Lower lobe of right lung (tissue), 2 donors: ENCODE data around the gene ENSA. TPM values are rescaled to one million over a fixed set of nuclear protein-coding genes. Genes with fewer than 3 reads are reported as not detected.
A peak's percentile ranks its signal among the peaks of the same experiment; 100 is the strongest.

ENCODE experiments used
- ATAC-seq, 2 donors: fragments of 200-7000 bp; cut with Tn5 transposase; one replicate each; pipeline ENCODE4 v1.9.1; 2020 to 2022; ENCODE audit warnings: mild to moderate bottlenecking in 2 of 2, moderate library complexity in 2 of 2
- DNase-seq: peaks from one replicate; pipeline ENCODE4 v3.0.0-alpha.2; 2020
- H3K27ac ChIP-seq: fragments of 200-600 bp; one replicate; pipeline ENCODE4 v1.8.0; 2022
- H3K27me3 ChIP-seq: fragments of 200-600 bp; one replicate; pipeline ENCODE4 v1.8.0; 2022; ENCODE audit warnings: low read depth
- H3K36me3 ChIP-seq: fragments of 200-600 bp; one replicate; pipeline ENCODE4 v1.8.0; 2022; ENCODE audit warnings: mild to moderate bottlenecking
- H3K4me1 ChIP-seq: fragments of 200-600 bp; one replicate; pipeline ENCODE4 v1.8.0; 2022
- H3K4me3 ChIP-seq: fragments of 200-600 bp; one replicate; pipeline ENCODE4 v1.8.0; 2022; ENCODE audit warnings: mild to moderate bottlenecking
- H3K9me3 ChIP-seq: fragments of 200-600 bp; one replicate; pipeline ENCODE4 v1.8.0; 2022
- CTCF ChIP-seq: fragments of 200-600 bp; IDR thresholded peaks from one replicate; pipeline ENCODE4 v1.8.0; 2022; ENCODE audit warnings: antibody characterized with exemption, mild to moderate bottlenecking
- intact Hi-C: fragments of 100-400 bp; cut with DNase I; formaldehyde crosslinking; loops from one replicate; pipeline ENCODE4 v1.11.0; 2022
- long read RNA-seq: library from polyadenylated mRNA; unstranded; transcript quantifications from one replicate; pipeline ENCODE4 v2.0.0, GENCODE V29; 2021
- total RNA-seq: library from RNA; stranded (reverse); fragmentation: NEBNext Ultra II Directional; extraction: Animal tissue kit (Norgen Biotek cat#: 25700); gene quantifications from one replicate; pipeline ENCODE4 v1.2.1, GENCODE V29; 2021
- donor health status: DM: no; HTN: yes; CAD: no; lungs with severe emphysema.

The ENSA gene
- total RNA-seq, result 172 TPM
- long read RNA-seq, transcript ENSA-208 (4 exons, 2,085 nt), result minor isoform, 28 of 97 reads
- long read RNA-seq, transcript ENSA-201 (3 exons, 2,818 nt), result major isoform, 37 of 97 reads
- long read RNA-seq, partial matches to known transcripts, result 1 of 97 reads
- long read RNA-seq, other reads (novel, unspliced or antisense), result 23 of 97 reads

- no peaks in the 10 kb centered on the region for H3K9me3 ChIP-seq
- H3K4me3 ChIP-seq, result peak within 1 kb of the TSS; percentile 75
- intact Hi-C loops, result loop anchor here (10.0 kb wide), 1 partner anchor 55 kb away; the partner anchor contains the start of gene MCL1
- peaks cover 21% of the 10 kb centered on the region for H3K4me1 ChIP-seq
- DNase-seq (peak; percentile 98), ATAC-seq (peak; percentile 96 to 97)
- no peaks in the 10 kb centered on the region for H3K27me3 ChIP-seq
- TF ChIP-seq CTCF, result no peak
- peak within 1 kb of the TSS; percentile 94 for H3K27ac ChIP-seq
- peaks cover 36% of the 10 kb centered on the region for H3K36me3 ChIP-seq
Observed at GRCh38 chr1:150629115-150629928, at the start of gene ENSA. TSS of gene ENSA (minus strand) at chr1:150629612. CDS start at chr1:150629470, 142 bp downstream.

GRCh38 chr1:150678988-150679387 lies 49.6 kb upstream of the ENSA start:
- Histone ChIP-seq H3K9me3 (no peaks in the 10 kb centered on the region), H3K4me1 (no peaks in the 10 kb centered on the region), H3K27me3 (no peaks in the 10 kb centered on the region), H3K27ac (no peak overlapping the region), H3K36me3 (peaks cover 32% of the 10 kb centered on the region), H3K4me3 (no peak overlapping the region)
- intact Hi-C loops, result no loop called here
- DNase-seq (no peak), ATAC-seq (no peak)
- TF ChIP-seq CTCF, result no peak

GRCh38 chr1:150674881-150675280 lies 45.5 kb upstream of the ENSA start:
- H3K4me3 ChIP-seq, result no peak overlapping the region
- DNase-seq (no peak), ATAC-seq (no peak)
- peaks cover 16% of the 10 kb centered on the region for H3K36me3 ChIP-seq
- H3K27me3 ChIP-seq, result no peaks in the 10 kb centered on the region
- no peak overlapping the region for H3K27ac ChIP-seq
- intact Hi-C loops, result no loop called here
- TF ChIP-seq CTCF, result no peak
- no peaks in the 10 kb centered on the region for H3K9me3 ChIP-seq
- H3K4me1 ChIP-seq, result no peaks in the 10 kb centered on the region

GRCh38 chr1:150663321-150663720 lies 33.9 kb upstream of the ENSA start:
- H3K9me3 ChIP-seq, result no peaks in the 10 kb centered on the region
- H3K36me3 ChIP-seq, result peaks cover 51% of the 10 kb centered on the region
- no peaks in the 10 kb centered on the region for H3K27me3 ChIP-seq
- no peak overlapping the region for H3K27ac ChIP-seq
- DNase-seq (no peak), ATAC-seq (no peak)
- H3K4me3 ChIP-seq, result no peak overlapping the region
- TF ChIP-seq CTCF, result no peak
- intact Hi-C loops, result no loop called here
- H3K4me1 ChIP-seq, result no peaks in the 10 kb centered on the region

- Histone ChIP-seq H3K27ac (no peak overlapping the region), H3K4me1 (no peaks in the 10 kb centered on the region), H3K36me3 (peaks cover 56% of the 10 kb centered on the region), H3K4me3 (no peak overlapping the region), H3K9me3 (no peaks in the 10 kb centered on the region), H3K27me3 (no peaks in the 10 kb centered on the region)
- intact Hi-C loops, result no loop called here
- DNase-seq, result no peak
- no peak for TF ChIP-seq CTCF
- no peak for ATAC-seq
Observed at GRCh38 chr1:150662811-150663210, 33.4 kb upstream of the ENSA start.
